SHP77 treated with DMSO at 0.1 percent for 48 hours (cell line): ENCODE results near the gene CDON.

ENCODE experiments used
- DNase-seq: peaks from one replicate; lab custom pipeline; 2025; lab: John Stamatoyannopoulos, UW

The CDON gene

DNA sequence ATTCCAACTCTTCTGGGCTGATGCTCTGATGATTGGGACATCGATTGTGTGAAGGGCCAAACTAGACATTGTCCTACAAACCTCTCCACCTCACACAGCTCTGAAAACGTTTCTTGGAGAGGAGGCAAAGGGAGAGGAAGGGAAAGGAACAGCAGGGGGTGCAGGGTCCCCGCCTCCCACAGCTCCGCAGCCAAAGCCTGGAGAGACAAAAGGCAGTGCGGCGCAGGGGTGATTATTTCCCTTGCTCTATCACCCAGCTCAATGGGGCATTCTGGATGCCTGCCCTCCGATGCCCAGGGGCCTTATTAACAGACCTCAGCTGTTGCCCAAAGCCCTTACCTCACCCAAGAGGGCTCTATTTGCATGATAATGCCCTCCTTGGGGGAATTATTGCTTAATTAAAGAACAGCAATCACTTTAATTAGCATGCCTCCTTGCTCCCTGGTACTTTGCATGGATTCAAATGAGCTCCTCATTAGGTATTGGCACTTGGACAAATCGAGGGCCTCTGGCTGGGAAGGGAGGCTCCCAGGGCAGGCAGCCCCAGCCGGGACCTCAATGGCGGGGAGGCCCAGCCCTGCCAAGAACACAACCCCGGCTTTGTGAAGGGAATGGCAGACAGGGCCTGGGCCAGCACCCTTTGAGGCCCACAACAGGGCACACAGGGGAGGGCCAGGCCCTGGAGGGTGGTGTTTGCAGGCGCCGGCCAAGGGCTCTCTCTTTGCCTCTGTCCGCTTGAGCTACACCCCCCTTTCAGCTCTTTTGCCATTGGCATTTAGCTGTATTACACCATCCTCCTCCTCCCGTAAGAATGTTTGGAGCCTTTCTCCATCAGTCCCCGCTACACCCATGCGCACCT, 19.8 kb upstream of the CDON start:
- DNase-seq, result no peak

DNA sequence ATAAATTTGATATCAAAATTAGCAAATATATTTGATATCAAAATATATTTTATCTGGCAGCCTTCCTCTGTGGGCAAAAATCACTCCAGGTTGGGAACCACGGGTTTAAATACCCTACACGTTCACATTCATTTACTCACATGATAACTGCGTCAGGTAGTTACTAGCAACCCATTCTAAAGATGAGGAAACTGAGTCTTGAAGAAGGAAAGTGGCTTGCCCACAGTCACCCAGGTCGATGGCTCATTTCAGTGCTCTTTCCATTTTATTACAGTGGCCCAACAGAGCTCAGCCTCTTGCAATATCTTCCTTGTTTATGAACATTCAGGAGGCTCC, 19.2 kb upstream of the CDON start:
- no peak for DNase-seq

DNA sequence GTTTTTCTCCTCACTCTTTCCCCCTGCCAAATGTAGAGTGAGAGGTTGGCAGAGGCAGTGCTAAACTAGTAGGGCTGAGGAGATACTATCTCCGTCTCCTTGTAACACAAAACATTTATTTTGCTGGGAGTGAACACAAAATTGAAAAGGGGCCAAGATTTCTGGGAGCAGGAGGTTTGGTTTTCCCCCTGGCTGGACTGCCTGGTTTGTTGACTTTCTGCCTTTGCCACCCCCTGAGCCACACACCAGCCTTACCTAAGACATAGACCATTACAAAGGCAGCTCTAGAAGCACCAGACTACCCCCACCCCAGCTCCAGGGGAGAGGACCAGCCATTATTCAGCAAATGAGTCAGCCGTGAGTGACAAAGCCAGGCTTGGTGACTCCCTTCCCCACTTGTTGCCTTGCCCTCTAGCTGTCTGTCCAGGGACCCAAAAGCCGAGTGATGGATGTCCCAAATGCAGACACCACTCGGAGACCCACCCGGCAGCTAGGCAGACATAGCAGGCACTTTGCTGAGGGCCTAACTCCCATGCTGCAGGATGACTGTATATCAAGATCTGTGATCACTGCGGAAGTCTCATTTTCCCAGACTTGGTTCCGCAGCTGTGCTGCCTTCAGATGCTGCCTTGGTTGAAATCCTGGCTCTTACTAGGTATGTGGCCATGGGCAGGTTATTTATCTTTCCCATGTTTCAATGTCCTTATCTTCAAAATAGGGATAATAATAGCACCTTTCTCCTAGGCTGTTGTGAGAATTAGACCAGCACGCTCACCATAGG, 17.7 kb upstream of the CDON start:
- no peak for DNase-seq

DNA sequence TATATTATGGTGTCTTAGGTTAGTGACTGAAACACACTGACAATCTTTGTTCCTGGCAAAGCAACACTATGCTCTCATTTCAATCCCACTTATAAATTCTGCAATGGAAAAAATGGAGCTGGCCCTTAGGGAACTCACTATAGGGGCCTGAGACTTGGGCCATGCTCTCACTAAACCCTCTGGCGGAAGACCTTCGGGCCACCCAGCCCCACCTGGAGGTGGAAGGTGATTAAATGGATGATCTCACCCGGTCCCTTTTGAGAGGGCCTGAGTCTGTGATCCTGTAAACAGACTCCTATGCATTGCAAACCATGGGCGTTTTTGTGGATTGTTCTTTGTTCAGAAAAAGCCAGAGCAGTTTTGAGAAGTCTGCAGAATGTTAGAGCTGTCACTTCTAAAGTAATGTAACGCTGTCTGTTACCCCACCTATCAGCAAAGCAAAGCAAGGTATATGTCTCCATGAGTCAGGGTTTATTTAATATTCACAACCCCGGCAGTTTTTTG, 17.0 kb upstream of the CDON start:
- DNase-seq, result no peak

DNA sequence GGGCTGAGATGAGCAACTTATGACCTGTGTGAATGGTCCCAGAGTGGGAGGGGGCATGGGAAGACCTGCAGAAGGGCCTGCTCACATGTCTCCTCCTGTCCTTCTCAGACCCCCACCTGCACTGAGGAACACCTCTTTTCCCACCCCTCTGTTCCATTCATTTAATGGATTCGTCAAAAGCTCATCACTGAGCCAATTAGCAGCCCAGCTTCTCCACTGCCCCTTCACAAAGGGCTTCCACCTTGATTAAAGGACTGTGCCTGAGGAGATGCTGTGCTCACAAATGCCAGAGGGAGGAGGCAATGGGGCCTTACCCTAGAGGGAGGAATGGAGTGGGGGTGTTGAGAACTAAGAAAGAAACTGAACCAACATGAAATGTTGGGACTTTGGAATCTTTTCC, 14.0 kb upstream of the CDON start:
- DNase-seq, result no peak

DNA sequence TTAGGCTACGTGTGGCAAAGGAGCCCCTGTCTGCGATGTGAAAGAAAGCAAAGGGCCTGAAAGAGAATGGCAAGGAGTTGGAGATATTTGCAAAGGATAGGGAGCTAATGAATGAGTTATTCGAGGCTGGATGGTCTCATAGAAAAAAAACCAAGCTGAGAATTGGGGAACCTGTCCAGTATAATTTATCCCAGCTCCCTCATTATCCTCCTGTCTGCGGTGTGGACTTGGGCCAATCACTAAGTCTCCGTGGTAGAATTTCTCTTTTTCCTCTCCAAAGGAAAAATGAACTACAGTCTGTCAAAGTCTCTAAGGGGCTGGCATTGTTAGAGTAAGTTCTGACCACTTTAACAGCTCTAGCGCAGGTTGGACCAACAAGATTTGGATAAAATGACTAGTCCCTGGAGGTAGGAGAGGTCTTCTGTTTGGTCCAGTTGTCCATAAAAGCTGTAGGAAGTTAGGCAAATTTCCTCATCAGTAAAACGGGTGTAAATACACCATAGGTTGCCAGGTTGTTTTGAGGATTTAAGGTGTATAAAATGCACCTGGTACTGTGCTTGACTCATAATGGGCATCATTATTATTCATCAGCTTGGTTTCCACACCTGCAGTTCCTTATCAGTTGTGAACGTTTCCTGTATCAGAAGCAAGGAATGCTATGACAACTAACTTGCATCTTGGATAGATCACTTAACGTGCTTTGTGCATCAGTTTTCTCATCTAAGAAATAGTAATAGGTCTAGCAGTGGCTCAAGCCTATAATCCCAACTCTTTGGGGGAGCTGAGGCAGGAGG, 10.3 kb upstream of the CDON start:
- no peak for DNase-seq

DNA sequence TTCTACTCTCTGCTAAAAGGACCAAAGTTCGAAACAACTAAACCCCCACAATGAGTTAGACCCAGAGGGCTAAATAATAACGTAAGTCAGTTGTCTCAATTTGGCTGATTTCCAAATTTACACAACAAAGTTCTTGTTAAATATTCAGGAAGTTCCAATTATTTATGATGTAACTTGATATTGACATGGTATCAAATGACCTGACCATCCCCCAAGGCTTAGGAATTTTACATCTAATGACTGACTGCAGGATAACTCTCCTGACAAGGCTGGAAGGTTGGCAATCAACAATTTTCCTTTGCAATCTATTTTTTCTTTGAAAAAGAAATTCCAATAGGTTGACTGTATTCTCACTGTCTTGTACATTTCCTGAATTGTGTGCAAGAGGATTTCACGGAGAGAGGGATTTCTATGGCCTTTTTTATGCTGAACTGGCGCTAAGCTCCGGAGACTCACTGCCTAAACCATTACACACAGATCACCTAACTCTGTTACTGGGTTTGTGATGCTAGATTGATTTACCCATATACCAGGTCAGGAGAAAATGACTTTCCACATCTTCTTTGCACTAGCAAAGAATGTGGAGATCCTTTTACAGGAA, 9.6 kb upstream of the CDON start:
- DNase-seq, result no peak

DNA sequence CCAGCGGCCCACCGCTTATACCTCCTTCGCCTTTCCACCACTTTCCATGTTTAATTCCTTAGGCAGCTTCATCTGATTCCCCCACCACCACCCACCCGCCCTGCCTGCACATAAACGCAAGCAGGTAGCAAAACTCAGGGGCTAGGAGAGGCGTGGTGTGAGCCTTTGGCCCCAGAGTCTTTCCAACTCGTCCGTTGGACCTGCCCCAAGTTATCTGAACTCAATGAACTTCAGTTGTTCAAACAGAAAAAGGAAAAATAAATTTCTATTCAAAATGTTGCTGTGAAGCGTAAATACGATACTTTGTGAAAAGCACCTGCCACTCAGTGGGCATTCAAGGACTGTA, 814 bp upstream of the CDON start:
- no peak for DNase-seq

DNA sequence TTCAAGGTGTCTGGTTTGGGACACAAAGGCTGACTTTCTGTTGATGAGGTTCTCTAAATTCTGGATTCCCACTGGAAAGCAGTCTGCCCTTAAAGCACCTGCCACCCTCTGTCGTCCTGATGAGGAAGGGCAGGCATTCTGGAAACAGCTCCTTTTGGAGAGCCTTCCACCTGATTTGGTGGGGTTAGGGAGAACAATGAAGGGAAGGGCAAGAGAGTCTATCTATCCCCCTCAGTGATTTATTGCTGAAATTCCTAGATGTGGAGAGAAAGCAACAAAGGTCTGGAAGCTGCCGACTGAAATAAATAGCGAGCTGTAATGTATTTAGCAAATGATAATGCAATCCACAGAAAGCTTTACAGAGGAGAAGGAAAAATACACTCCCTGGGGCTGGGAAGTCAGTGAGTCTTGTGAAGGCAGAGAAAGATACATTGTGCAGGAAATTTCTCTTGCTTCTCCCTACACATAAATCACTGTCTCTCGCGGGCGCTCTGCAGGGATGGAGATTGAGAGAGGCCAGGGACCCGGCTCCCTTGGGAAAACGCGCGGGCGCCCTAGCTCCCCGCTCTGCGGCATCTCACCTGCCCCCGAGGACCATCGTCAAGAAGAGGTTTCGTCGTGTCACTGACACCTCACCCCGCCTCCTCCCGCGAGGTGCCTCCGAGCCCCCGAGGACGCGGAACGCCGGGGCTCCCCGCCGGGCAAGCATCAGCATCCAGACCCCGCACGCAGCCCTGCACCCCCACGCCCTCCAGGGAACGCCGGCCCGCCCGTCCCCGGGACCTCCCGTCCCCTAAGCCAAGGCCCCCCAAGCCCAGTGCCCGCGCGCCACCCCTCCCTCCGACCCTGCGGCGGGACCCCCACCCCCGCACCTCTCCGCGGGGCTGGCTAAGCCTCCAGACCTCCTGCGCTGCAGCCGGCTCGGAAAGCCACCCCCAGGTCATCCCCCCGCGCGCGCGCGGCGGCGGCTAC, 673 bp downstream of the CDON start:
- DNase-seq, result peak; percentile 34

DNA sequence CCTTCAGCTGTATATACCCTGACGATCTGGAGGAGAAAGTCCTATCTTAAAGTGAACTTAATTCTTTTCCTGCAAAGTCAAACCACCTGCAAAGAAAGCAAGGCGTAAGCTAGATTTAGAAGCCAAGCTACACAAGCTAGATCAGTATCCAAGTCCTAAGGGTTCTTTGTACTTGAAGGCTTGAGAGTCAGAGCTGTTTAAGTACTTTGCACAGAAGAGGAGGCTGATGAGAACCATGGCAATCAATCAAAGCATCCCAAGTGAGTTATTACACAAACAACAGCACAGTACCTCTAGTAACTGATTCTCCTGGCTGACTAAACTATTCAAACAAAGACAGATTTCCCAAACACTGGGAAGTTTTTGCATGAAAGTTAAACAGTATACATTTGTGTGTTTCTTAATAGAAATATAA, 1.9 kb downstream of the CDON start:
- DNase-seq, result no peak

DNA sequence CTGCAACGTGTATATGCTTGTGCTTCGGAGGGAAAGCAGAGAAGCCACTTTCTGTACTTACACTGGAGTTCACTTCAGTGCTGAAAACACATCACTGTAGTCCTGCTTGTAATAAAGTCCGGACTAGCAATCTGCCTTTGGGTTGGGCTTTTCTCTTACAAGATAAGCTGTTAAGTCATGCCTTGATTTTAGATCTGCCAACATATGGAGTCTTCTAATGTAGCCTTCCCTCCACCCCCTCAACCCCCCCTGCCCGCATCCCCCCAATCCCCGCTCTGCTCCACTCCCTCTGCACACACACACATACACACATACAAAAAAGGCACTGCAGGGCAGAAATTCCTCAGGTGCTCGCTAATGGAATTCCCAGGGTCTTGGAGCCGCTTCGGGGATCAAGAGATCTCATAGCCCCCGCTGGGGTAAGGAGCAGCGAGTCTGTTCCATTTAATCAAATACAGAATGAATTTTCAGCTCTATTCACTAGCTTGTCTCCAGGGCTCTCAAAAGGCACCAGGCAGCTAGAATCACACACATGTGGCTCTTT, 3.4 kb downstream of the CDON start:
- DNase-seq, result no peak

DNA sequence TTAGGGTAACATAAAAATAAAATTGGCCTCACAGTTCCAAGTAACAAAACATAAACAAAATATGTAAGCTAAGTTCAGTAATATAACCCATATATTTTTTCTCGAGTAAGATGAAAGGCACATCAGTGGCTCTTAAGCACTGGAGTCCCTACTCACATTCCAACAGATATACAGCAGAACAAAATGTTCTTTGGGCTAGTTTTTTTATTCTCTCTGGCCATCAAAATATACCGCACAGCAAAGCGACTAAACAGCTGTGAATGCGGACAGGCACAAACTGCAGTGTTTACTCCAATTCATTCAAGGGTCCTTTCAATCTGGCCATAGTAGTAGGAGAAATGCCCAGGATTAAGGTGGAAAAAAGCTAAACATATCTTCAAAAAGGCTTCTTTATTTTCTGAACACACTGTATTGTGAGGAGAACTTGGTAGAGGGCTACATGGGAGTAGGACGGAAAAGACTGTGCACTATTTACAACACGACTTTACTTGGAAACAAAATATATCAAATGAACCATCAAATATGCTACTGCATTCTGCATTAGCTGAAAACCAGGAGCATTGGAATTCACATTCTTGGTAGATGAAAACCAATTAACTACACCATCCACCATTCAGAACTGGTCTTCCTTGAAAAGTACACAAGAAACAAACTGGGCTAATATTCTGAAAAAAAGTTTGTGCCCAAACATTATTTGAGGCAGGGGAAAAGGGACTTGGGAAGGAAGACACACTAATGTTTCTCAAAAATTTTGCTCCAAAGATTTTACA, 4.4 kb downstream of the CDON start:
- no peak for DNase-seq

DNA sequence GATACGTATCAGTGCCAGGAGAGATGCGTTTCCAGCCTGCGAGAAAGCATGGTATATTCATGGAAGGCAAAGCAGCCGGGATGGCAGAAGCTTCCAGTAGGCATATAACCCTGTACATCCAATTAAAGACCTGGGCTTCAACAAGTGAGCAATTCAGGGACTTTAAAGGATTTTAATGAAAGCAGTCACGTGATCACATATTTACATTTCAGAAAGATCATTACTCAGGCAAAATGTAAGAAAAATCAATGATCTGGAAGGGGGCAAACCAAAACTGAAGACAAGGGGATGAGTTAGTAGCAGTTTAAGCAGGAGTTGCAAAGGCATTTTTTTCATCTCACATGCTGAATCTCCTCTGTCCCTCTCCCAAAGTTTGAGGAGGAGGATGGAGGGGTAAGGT, 7.8 kb downstream of the CDON start:
- no peak for DNase-seq

DNA sequence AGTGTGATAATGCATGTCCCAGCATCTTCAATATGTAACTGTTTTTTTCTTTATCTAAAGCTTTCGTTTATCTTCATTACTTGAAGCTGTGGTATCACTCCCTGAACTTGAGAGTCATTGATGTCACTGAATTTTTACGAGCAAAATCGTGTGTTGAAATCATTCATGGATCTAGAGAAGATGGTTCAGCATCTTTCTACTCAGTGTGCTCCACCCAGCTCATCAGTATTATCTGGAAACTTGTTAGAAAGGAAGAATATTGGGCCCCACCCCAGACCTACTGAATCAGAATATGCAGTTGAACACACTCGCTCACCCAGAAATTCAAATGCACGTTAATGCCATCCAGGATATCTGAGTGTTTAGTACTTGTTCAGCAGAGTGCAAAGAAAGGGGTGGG, 8.3 kb downstream of the CDON start:
- DNase-seq, result no peak

DNA sequence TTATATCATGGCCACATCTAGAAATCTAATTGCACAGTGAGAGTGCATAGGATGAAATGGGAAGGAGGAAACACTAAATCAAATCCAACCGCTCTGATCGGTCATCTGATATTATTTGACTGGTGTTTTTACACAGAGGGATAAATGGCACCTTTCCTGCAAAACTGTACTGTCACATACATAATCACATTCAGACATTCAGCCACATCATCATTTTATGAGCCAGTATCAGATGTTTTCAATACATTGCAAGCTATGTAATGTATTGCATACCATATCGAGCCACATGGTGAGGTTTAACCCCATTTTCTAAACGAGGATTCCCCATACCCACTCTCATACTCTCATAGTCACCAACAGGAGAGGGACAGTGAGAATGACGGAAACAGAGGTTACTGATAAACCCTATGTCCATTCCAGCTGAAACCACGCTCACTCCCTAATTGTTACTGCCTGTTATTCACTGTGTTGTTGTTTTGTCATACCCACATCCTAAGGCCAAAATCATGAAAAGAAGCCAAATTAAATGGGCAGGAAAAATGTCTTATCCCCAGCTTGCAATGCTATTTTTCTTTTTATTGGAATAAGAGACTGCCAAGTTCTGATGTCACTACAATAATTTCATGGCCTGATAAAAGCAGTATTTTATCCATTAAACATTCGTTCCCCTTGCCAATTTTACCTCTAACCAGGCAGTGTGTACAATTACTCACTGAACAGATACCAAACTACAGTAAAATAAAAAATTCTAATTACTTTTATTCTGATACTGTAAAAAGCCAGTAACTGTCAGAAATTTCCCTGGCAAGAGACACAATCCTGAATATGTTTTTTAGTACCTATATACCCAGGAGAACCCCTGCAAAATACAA, 9.0 kb downstream of the CDON start:
- no peak for DNase-seq

DNA sequence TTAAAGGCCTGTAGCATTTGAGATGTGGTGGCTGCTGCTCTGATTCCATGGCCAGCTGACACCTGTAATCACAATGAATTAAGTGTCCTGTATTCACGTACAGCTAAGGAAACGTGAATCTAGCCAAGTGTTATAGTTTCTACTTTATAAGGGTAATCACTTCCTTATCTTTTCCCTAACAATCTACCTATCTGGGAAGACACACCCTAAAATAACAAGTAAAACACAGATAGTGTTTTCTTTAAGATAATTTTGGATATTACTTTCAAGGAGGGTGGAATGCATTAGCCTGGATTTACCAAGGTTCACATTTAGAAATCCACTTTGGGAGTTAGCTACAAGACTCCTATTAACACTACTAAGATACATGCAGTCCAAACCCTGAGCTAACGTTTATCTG, 11.5 kb downstream of the CDON start:
- no peak for DNase-seq

DNA sequence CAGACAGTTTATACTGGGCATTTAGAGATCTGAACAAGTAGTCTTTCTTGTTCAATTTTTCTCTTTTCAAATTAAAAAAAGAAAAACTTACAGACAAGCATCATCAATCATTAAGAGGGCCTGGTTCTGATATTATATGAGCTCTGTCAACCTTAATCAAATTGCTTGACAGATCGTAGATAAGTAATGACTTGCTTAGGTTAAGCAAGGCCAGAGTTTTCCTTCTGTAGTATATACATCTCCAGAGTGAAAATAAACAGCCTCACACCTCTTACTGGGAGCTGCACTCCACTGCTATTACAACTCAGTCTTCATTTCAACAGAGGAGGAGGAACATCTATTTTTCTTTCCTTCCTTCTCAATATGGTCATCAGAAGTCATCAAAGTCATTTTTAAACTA, 13.5 kb downstream of the CDON start:
- DNase-seq, result no peak

DNA sequence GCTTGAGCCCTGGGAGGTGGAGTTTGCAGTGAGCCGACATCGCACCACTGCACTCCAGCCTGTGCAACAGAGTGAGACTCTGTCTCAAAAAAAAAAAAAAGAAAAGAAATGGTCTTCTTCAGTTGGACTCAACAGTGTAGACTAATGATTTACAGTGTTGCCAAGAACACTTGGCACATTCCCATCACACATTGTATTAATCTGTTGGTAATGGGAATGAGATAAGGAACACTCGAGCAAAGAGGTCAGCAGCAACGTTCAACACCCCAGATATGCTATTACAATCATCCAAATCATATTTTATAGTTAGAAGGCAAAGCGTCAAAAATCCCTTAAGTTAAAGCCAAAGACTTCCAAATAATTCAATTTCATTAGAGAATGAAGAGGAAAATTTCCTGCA, 14.5 kb downstream of the CDON start:
- DNase-seq, result no peak

DNA sequence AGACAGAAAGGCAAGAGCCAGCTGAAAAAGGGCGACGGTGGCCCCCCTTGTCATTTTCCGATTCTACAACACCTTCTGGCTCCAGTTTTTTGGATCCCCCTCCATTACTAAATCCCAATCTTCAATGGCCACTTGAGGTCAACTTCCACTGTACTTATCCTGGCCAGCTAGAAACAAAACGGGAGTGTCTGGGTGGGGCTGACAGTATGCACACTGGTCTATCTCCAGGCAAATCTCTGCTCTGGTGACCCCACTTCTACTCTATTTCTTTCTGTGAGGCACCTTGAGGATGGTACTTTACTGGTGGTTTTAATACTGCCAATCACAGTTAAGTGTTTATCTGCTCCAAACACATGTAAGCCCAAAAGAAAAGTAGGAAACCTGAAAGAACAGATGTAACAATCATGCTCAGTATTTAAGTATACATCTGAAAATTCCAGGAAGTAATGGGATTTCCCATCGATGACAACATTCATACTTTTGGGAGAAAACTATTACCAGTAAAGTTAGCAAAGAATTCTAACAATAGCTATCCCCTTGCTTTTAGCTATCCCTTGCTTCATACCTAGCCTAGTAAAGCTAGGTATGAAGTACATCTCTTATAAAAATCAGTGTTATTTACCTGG, 16.0 kb downstream of the CDON start:
- no peak for DNase-seq
